ENCODE data around the gene AK4. TPM values are rescaled to one million over a fixed set of nuclear protein-coding genes. Genes with fewer than 3 reads are reported as not detected.

The AK4 gene
- polyA plus RNA-seq, 1 donor (not counting 4 experiments of a cell fraction or from before 2014, with no cell fraction given): 90.0 TPM

DNA sequence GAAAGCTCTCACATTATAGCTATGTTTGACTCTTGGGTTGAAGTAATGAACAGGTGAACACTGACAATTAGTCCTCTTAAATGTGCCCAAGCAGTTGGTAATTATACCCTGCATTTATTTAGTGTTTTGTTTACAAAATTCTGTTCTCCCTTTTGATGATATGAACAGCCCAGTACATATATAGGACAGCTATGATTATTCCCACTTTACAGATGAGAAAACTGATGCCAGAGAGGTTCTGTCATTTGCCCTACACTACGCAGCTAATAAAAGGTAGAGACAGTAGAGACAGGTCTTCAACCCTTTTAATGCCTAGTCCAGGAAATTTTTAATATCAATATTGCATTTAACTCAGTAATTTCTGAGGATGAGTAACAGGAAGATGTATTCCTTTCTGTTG is 115.3 kb downstream of the AK4 start:
- Histone ChIP-seq H2AFZ (ENCODE audit: control insufficient read depth, low read length) (no peak overlapping the region), H4K20me1 (ENCODE audit: control insufficient read depth, extremely low read depth, insufficient read depth, low read length) (no peaks in the 10 kb centered on the region), H3K27me3 (ENCODE audit: control insufficient read depth, extremely low read depth, insufficient read depth, low read length) (no peaks in the 10 kb centered on the region), H3K27ac (ENCODE audit: control insufficient read depth, insufficient read depth, low read length) (no peak overlapping the region), H3K9ac (ENCODE audit: control insufficient read depth, extremely low read depth, insufficient read depth, low read length) (no peak overlapping the region), H3K36me3 (ENCODE audit: control insufficient read depth in 2 of 2, extremely low read depth in 1 of 2, insufficient read depth in 2 of 2, low read length in 2 of 2) (no peaks in the 10 kb centered on the region), H3K9me1 (ENCODE audit: control insufficient read depth, extremely low read depth, insufficient read depth, low read length) (no peaks in the 10 kb centered on the region), H3K4me3 (ENCODE audit: control insufficient read depth in 2 of 3, extremely low read depth in 1 of 3, insufficient read depth in 2 of 3, low read depth in 1 of 3, low read length in 3 of 3) (no peak overlapping the region), H3K4me1 (ENCODE audit: control insufficient read depth, extremely low read depth, insufficient read depth, low read length) (peaks cover 21% of the 10 kb centered on the region), H3K4me2 (ENCODE audit: control insufficient read depth, extremely low read depth, insufficient read depth, low read depth, low read length) (no peak overlapping the region), H3K9me3 (ENCODE audit: control insufficient read depth, low read depth, low read length) (no peaks in the 10 kb centered on the region), H3K79me2 (ENCODE audit: control insufficient read depth, insufficient read depth, low read length) (peaks cover 1% of the 10 kb centered on the region)
- FAIRE-seq (no peak), DNase-seq (ENCODE audit: low read depth, low spot score) (no peak)
- TF ChIP-seq, protein P1, sequence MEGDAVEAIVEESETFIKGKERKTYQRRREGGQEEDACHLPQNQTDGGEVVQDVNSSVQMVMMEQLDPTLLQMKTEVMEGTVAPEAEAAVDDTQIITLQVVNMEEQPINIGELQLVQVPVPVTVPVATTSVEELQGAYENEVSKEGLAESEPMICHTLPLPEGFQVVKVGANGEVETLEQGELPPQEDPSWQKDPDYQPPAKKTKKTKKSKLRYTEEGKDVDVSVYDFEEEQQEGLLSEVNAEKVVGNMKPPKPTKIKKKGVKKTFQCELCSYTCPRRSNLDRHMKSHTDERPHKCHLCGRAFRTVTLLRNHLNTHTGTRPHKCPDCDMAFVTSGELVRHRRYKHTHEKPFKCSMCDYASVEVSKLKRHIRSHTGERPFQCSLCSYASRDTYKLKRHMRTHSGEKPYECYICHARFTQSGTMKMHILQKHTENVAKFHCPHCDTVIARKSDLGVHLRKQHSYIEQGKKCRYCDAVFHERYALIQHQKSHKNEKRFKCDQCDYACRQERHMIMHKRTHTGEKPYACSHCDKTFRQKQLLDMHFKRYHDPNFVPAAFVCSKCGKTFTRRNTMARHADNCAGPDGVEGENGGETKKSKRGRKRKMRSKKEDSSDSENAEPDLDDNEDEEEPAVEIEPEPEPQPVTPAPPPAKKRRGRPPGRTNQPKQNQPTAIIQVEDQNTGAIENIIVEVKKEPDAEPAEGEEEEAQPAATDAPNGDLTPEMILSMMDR (optimal IDR thresholded peaks at IDR 0.05 in 1 of 3, IDR thresholded peaks at IDR 0.05 in 1 of 3, conservative IDR thresholded peaks at IDR 0.05 in 1 of 3; ENCODE audit: extremely low read depth in 1 of 3, insufficient read depth in 2 of 3, low read length in 3 of 3): no peak
- TF ChIP-seq EZH2 (IDR thresholded peaks at IDR 0.05; ENCODE audit: low read length): no peak
- dilution Hi-C loops (cut with MboI; ENCODE audit: extremely low pct_ligation_motif_present, low sequenced_read_pairs): no loop called here

DNA sequence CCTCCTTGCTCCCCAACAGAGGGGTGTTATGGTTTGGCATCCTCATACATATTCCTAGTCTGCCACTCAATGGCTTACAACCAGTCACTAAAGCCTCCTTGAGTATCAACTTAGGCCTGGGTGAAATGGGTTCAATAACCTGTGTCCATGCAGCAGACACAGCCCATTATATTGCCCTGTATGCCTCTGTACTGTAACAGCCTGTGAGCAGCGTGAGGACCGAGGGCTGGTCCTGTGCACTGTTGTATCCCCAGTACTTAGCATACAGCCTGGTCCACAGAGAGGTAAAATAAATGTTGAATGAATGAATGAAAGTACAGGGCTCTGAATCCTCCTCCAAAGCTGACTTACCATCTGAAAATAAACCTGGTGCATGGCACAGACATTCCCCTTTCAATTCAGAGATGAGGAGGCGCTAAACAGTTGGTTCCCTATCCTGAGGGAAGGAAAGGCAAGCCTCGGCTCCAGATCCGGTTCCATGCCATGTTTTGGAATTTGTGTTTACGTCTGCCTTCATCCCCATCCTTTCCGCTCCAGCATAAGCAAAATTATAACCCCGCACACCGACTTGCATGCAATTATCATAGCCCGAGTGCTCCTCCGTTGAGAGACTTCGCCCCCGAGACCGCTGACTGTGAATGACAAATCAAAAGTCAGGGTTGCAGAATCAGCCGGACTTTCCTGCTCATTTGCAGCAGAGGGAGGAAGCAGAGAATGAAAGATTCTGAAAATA is 116.4 kb downstream of the AK4 start:
- H4K20me1 ChIP-seq (ENCODE audit: control insufficient read depth, extremely low read depth, insufficient read depth, low read length): no peaks in the 10 kb centered on the region
- TF ChIP-seq, protein P1 (optimal IDR thresholded peaks at IDR 0.05 in 1 of 3, IDR thresholded peaks at IDR 0.05 in 1 of 3, conservative IDR thresholded peaks at IDR 0.05 in 1 of 3; ENCODE audit: extremely low read depth in 1 of 3, insufficient read depth in 2 of 3, low read length in 3 of 3): no peak
- no peak for TF ChIP-seq EZH2 (IDR thresholded peaks at IDR 0.05; ENCODE audit: low read length)
- H3K9ac ChIP-seq (ENCODE audit: control insufficient read depth, extremely low read depth, insufficient read depth, low read length): no peak overlapping the region
- H3K79me2 ChIP-seq (ENCODE audit: control insufficient read depth, insufficient read depth, low read length): no peaks in the 10 kb centered on the region
- no peak overlapping the region for H3K27ac ChIP-seq (ENCODE audit: control insufficient read depth, insufficient read depth, low read length)
- no peaks in the 10 kb centered on the region for H3K9me1 ChIP-seq (ENCODE audit: control insufficient read depth, extremely low read depth, insufficient read depth, low read length)
- H3K4me1 ChIP-seq (ENCODE audit: control insufficient read depth, extremely low read depth, insufficient read depth, low read length): peaks cover 21% of the 10 kb centered on the region
- no peaks in the 10 kb centered on the region for H3K27me3 ChIP-seq (ENCODE audit: control insufficient read depth, extremely low read depth, insufficient read depth, low read length)
- peak overlapping the region; percentile 34 for H2AFZ ChIP-seq (ENCODE audit: control insufficient read depth, low read length)
- no peaks in the 10 kb centered on the region for H3K36me3 ChIP-seq (ENCODE audit: control insufficient read depth in 2 of 2, extremely low read depth in 1 of 2, insufficient read depth in 2 of 2, low read length in 2 of 2)
- dilution Hi-C loops (cut with MboI; ENCODE audit: extremely low pct_ligation_motif_present, low sequenced_read_pairs): no loop called here
- peak overlapping the region; percentile 80 for H3K4me2 ChIP-seq (ENCODE audit: control insufficient read depth, extremely low read depth, insufficient read depth, low read depth, low read length)
- no peaks in the 10 kb centered on the region for H3K9me3 ChIP-seq (ENCODE audit: control insufficient read depth, low read depth, low read length)
- H3K4me3 ChIP-seq (ENCODE audit: control insufficient read depth in 2 of 3, extremely low read depth in 1 of 3, insufficient read depth in 2 of 3, low read depth in 1 of 3, low read length in 3 of 3): peak overlapping the region in 2 of 3 experiments; percentile 23 to 49
- DNase-seq (ENCODE audit: low read depth, low spot score) (no peak), FAIRE-seq (peak; percentile 13)

Data from keratinocyte (primary cell).